GM18868 (cell line): ENCODE data around the gene CYGB.
"Not testable (repeated sequence)": the region's sequence is repeated elsewhere in the genome, so short reads cannot be mapped to it uniquely, and the experiment has no call there.

ENCODE experiments used
- ATAC-seq: cut with Tn5 transposase; IDR thresholded peaks from one replicate; pipeline ENCODE4 v1.9.1; 2021; ENCODE audit warnings: mild to moderate bottlenecking, moderate library complexity; ENCODE audit not compliant: unreplicated experiment

The CYGB gene

GRCh38 chr17:76538941-76539570, 1.5 kb upstream of the CYGB start:
- ATAC-seq = no peak

DNA sequence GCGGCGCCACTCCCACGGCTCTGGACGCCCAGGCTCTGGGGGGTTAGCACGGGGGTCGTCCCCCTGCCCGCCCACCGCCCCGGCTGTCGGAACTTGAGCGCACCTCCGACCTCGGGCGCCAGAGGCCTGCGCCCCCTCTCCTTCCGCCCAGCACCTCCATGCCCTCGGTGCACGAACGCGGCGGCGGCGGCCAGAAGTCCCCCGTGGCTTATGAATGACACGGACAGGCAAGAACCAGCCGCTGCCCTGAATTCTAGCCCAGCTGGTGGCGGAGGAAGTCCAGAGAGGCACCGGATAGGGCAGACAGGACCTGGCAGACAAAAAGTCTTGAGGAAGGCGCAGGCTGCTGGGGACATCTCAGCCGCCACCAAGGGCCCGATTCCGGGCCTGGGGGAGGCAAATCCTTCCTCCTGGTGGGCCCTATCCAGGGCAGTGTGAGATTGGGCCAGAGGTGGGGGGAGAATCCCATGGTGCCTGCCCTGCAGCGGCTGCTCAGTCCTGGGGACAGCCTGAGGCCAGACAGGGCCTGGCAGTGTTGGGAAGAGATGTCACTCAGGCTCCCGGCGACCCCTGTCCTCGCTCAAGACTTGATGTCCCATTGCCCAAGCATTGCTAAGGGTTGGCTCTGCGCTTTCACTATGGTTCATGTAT, 897 bp upstream of the CYGB start:
- ATAC-seq = no peak

DNA sequence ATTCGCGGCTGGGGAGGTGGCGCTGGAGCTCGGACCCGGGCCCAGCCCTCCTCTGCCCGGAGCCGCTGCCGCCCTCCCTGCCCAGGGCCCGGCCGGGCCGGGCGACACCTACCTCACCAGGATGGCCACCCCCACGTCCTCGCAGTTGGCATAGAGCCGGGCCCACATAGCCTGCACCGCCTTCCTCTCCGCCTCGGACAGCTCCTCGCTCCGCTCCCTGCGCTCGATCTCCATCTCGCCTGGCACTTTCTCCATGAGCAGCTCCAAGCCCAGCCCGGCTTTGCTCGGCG, 276 bp downstream of the CYGB start:
- ATAC-seq = no peak

GRCh38 chr17:76536511-76537287, 810 bp downstream of the CYGB start:
- no peak for ATAC-seq

DNA sequence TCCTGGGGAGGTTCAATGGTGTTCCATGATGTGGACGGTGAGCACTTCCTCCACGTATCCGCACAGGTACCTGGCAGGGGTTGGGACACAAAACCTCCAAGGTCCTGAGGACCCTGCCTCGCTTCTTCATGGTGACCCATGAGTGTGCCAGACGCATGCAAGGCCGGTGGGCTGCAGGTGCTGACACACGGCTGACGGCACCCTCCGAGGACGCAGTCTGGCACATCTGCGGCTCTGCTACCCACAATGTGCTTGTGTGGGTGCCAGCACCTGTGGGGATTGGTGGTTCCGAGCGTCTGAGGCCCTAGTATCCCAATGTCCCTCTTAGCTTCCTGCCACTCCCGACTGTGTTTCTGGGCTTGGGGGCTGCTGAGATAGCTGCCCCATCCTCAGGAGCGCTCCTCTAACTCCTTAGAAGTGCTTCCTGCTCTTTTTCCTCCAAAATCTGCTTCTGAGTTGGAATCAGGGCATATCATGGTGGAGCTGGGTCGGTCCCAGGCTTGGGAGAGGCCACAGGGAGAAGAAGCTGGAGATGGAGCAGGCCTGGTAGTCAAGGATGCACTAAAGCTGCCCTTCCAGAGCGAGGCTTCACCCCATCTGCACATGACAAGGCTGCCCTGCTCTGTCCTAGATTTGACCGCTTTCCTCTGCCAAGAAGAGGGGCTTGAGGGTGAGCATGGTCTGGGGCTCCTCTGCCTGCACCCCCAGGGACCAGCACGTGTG, 1.6 kb downstream of the CYGB start:
- ATAC-seq = no peak

DNA sequence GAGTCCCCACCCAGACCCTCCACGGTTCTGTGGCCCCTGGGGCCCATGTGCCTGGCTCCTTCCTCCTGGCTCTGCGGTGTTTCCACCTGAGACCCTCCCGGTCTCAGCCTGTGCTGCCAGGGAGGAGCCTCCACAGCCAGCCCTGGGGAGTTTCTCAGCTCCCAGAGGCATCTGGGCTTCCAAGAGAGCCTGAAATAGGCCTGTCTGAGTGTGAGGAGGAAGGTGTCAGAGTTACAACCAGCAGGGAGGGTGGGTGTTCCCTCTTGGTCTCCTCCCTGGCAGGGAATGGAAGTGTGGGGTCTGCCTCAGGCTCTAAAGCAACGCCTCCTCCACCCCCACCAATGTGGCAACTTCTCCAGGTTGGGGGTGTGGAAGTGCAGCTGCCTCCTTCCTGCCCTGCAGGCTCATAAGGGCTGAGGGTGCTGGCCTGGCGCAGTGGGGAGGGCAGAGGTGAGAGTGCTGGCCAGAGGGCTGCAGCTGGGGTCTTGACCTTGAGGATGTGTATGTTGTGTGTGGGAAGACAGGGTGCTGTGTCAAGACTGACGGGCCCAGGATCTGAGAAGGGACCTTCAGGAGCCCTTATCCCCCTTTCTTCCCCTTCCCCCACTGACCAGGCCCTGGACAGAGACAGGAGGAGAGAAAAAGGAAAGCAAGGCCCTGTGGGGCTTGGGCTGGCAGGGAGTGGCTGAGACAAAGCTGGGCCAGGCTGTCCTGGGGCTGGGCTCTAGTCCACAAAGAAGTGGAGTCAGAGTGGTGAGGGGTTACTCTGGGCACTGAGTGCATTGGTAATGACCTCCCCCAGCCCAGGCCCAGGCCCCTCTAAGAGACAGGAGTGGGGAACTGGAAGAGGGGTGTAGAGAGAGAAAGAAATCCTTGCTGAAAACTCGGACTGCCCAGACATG, 2.4 kb downstream of the CYGB start:
- ATAC-seq = no peak

DNA sequence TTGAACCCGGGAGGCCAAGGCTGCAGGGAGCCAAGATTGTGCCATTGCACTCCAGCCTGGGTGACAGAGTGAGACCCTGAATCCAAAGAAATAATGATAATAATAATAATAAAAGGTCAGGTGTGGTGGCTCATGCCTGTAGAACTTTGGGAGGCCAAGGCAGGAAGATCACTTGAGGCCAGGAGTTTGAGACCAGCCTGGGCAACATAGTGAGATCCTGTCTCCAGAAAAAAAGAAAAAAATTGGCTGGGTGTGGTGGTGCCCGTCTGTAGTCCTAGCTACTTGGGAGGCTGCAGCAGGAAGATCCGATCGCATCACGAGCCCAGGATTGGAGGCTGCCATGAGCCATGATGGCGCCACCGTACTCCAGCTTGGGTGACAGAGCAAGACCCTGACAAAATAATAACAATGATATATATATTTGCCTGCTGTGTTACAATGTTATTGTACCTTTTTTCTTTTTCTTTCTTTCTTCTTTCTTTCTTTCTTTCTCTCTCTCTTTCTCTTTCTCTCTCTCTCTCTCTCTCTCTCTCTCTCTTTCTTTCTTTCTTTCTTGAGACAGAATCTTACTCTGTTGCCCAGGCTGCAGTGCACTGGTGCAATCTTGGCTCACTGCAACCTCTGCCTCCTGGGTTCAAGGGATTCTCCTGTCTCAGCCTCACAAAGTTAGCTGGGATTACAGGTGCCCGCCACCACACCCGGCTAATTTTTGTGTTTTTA, 3.7 kb downstream of the CYGB start:
- not testable (repeated sequence) for ATAC-seq

DNA sequence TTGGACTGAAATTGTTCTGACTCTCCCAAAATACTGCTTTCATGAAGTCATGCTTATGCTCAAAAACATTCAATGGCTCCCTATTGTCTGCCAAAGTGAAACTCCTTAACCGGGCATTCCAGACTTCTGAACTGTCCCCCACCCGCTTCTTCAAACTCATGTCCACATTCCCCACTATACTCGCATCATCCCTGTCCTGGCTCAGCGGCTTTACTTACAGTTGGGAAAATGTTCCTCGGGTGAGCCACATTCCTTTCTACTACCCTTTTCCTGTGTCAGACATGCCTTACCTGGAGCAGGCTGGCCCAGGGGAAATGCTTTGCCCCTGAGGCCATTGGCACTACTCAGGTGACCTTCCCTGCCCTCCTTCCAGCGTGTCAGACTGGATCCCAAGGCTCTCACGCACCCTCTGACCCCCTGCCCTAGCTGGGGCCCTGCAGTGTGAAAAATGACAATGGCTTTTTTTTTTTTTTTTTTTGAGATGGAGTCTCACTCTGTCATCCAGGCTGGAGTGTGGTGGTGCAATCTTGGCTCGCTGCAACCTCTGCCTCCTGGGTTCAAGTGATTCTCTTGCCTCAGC, 5.3 kb downstream of the CYGB start:
- no peak for ATAC-seq

DNA sequence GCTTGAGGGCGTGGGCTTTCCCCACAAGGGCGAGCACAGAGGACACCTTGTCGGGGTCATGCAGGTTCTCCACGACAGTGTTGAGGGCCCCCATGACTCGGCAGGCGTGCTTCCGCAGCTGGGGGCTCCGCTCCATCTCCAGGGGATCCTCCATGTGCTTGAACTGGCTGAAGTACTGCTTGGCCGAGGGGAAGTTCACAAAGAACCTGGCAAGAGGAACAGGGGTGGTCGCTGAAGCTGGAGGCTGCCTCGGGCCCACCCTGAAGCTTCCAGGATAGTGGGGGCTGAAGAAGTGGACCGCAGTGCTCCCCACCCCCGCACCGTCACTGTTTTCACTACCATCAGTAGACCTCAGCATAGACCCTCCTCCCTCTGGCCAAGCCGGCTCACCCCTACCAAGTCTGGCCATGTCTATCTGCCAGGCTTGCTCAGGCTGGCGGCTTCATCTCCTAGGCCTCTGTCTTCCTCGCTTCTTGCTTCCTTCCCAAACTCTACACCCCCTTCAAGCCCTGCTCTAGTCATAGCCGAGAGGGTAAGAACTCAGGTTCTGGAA, 5.9 kb downstream of the CYGB start:
- no peak for ATAC-seq

- no peak for ATAC-seq
Observed at GRCh38 chr17:76530811-76531485, 6.6 kb downstream of the CYGB start.

DNA sequence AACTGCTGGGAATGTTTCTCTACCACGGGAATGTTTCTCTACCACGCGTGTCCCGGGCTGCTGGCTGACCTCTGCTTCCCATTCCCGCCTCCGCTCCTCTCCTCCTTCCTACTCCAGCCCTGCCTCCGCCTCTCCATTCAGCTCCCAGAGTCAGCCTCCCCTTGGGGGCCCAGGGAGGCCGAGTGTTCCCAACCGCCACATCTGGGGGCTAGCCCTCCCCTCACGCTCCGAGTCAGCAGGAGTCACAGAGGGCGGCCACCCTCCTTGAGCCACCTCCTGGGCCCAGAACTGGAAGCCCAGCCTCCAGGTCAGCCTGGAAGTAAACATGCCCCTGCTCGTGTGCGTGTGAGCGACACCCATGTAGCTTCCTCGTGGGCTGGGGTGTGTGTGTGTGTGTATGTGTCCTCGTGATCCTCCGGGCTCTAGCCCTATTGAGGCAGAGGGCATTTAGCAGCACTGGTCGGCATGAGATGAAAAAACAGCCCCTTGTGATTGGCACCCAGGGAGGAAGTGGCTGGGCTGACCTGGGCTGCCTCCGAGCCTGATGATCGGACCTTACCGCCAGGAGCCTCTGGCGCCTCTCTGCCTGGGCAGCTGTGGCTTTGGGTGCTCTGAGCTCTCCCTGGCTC, 7.3 kb downstream of the CYGB start:
- ATAC-seq = no peak

- ATAC-seq = no peak
Observed at GRCh38 chr17:76529224-76530094, 8.1 kb downstream of the CYGB start.

- ATAC-seq = no peak
Observed at GRCh38 chr17:76528528-76529223, 8.8 kb downstream of the CYGB start.

- ATAC-seq = peak; percentile 47
Observed at GRCh38 chr17:76528156-76528527, 9.4 kb downstream of the CYGB start.

- ATAC-seq = peak; percentile 37
Observed at GRCh38 chr17:76527430-76528111, 9.9 kb downstream of the CYGB start.

DNA sequence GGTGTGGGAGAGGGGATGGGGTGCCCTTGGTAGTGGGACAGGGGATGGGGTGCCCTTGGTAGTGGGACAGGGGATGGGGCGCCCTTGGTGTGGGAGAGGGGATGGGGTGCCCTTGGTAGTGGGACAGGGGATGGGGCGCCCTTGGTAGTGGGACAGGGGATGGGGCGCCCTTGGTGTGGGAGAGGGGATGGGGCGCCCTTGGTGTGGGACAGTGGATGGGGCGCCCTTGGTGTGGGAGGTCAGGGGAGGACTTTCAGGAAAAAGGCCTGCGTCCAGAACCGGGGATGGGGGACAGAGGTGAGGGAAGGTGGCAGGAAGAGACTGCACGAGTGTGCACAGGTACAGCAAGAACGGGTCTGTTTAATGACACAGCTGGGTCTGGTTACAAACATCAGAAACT, 10.5 kb downstream of the CYGB start:
- ATAC-seq = not testable (repeated sequence)
